Right lobe of liver (tissue), 6 donors: Measurements from ENCODE around the gene COL2A1. TPM values are rescaled to one million over a fixed set of nuclear protein-coding genes. Genes with fewer than 3 reads are reported as not detected.

Experiments used
- ATAC-seq, 4 donors: fragments of 200-7000 bp; cut with Tn5 transposase; one replicate each; pipeline ENCODE4 v1.9.1; 2020; ENCODE audit warnings: mild to moderate bottlenecking in 4 of 4, moderate library complexity in 4 of 4
- DNase-seq, 3 donors: peaks; one replicate each; pipeline ENCODE4 v3.0.0-alpha.2; 2020
- H3K27ac ChIP-seq, 3 donors: fragments of 200-600 bp; one replicate each; pipeline ENCODE4 v1.8.0; 2022
- H3K27me3 ChIP-seq, 2 donors: fragments of 200-600 bp; one replicate each; pipeline ENCODE4 v1.8.0; 2022
- H3K36me3 ChIP-seq, 4 donors: fragments of 200-600 bp; sonication (generic) in 1 of 4; one replicate each; pipeline versions ENCODE4 v1.5.1 to v1.8.0; 2017 to 2022; ENCODE audit warnings: control low read depth in 1 of 4
- H3K4me1 ChIP-seq, 4 donors: fragments of 200-600 bp; sonication (generic) in 1 of 4; one replicate each; pipeline versions ENCODE4 v1.5.1 to v1.8.0; 2017 to 2022; ENCODE audit warnings: control low read depth in 1 of 4
- H3K4me3 ChIP-seq, 3 donors: fragments of 200-600 bp; one replicate each; pipeline ENCODE4 v1.8.0; 2022
- H3K9me3 ChIP-seq, 4 donors: fragments of 200-600 bp; sonication (generic) in 1 of 4; one replicate each; pipeline versions ENCODE4 v1.5.1 to v1.8.0; 2017 to 2022; ENCODE audit warnings: control low read depth in 1 of 4
- POLR2A ChIP-seq: fragments of 450-650 bp; IDR thresholded peaks from one replicate; pipeline ENCODE4 v1.6.1; 2017; ENCODE audit warnings: antibody characterized with exemption, mild to moderate bottlenecking
- WGBS: methylation state at CpG from one replicate; pipeline ENCODE4 v1.1.6; 2018; ENCODE audit warnings: low coverage, low lambda C conversion rate; ENCODE audit not compliant: insufficient coverage; ENCODE audit errors: missing lambda C conversion rate; 5-methylcytosine and 5-hydroxymethylcytosine counted together
- intact Hi-C, 2 donors: fragments of 100-400 bp; cut with DNase I; formaldehyde crosslinking; loops; one replicate each; pipeline versions ENCODE4 v1.11.2 to v1.14.1; 2022
- total RNA-seq, 6 experiments: library from RNA; depleted of rRNA in 2 of 6; stranded (reverse); fragments of >200 nt in 2 of 6; fragmentation: NEBNext Ultra II Directional in 3 of 6; extraction: Animal tissue kit (Norgen Biotek cat#: 25700) in 3 of 6; gene quantifications; one replicate each; pipeline versions ENCODE4 v1.1.0 to v1.2.4, GENCODE V29; 2016 to 2023
- TF ChIP-seq, protein P1 (sequence below), 4 donors: fragments of 200-600 bp in 3 of 4; fragments of 450-650 bp in 1 of 4; IDR thresholded peaks; one replicate each; pipeline versions ENCODE4 v1.5.1 to v1.8.0; 2016 to 2022; ENCODE audit warnings: antibody characterized with exemption in 4 of 4, mild to moderate bottlenecking in 2 of 4
- donor health status: DM: no; HTN: yes; CAD: no.
- donor health status: DM: no; HTN: no; CAD: no.
- donor health status: DM: no; HTN: no; CAD: no.
- donor health status: DM: no; HTN: yes; CAD: no.
- donor health status: DM: no; HTN: yes; CAD: no.

Gene COL2A1
- total RNA-seq, 6 experiments from 2014 or later, result not detected

DNA sequence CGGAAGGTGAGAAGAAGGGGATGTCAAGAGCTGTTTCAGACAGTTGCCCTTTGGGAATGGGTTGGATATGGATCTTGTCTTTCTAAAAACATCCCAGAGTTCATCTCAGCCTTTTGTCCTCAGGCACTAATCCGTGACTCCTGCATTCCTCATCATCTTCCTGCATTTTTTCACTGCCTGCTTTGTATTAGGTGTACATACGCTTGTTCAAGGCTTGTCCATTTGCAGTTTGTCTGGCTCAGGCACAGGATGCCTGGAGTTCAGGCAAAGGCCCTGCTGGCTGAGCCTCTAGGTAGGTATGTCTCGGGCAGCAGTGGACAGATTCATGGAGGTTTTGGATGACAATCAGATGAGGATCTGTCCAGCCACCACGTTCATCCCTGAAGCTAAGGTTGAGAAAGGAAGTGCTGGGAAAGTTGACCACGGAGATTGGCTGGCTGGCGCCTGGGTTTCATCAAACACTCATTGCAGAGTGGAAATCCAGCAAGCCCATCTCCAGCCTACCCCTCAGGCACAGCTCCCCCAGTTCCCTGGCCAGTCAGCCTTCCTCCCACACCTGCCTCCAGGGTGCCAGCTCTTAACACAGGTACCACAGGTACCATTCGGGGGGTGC, 53.3 kb downstream of the COL2A1 start:
- H3K4me3 ChIP-seq, result no peak overlapping the region
- no peaks in the 10 kb centered on the region for H3K27me3 ChIP-seq
- H3K4me1 ChIP-seq, result peaks cover 0 to 18% (median 5%) of the 10 kb centered on the region in 4 donors
- 75% methylated on average over 5 of the region's 8 CpGs for WGBS
- H3K36me3 ChIP-seq, result no peaks in the 10 kb centered on the region
- DNase-seq (no peak), ATAC-seq (no peak)
- intact Hi-C loops, result no loop called here
- H3K9me3 ChIP-seq, result no peaks in the 10 kb centered on the region
- no peak overlapping the region for H3K27ac ChIP-seq
- TF ChIP-seq, protein P1, sequence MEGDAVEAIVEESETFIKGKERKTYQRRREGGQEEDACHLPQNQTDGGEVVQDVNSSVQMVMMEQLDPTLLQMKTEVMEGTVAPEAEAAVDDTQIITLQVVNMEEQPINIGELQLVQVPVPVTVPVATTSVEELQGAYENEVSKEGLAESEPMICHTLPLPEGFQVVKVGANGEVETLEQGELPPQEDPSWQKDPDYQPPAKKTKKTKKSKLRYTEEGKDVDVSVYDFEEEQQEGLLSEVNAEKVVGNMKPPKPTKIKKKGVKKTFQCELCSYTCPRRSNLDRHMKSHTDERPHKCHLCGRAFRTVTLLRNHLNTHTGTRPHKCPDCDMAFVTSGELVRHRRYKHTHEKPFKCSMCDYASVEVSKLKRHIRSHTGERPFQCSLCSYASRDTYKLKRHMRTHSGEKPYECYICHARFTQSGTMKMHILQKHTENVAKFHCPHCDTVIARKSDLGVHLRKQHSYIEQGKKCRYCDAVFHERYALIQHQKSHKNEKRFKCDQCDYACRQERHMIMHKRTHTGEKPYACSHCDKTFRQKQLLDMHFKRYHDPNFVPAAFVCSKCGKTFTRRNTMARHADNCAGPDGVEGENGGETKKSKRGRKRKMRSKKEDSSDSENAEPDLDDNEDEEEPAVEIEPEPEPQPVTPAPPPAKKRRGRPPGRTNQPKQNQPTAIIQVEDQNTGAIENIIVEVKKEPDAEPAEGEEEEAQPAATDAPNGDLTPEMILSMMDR (IDR thresholded peaks at IDR 0.05), result no peak
- TF ChIP-seq POLR2A, result no peak

DNA sequence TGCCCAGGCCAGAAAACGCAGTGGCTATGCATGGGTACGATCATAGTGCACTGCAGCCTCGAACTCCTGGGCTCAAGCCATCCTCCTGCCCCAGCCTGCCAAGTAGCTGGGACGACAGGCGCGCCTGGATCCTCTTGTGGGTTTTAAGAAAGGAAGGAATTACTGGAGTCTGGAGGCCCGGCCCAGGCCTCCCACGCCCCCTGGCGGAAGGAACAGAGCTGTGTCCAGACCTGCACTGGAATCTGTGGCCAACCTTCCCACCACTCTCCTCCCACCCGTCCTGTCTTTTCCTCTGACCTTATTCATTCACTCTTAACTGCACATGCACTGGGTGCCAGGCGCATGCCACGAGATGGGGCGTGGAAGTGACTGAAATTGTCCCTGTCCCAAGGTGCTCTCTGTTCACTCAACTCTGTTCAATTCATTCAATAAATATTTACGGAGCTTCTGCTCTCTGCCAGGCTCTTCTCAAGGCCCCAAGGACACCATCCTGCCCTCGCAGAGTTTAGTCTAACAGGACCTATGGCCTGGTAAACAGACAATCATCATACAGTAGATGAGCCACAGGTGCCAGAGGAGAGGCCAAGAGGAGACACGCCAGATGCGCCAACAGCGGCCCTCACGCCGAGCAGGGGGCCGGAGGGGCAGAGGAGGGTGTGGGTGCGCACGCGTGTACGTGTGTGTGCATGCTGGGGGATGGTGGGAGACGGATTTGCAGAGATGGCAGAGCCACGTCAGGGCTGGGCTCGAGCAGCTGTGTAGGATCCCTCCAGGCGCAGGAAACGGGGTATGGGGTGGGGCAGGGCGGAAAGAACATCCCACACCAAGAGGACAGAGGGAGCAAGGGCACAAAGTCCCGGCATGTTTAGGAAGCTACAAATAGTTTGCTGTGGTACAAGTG, 54.6 kb downstream of the COL2A1 start:
- ATAC-seq (peak; percentile 90 to 93 (median 90)), DNase-seq (peak; percentile 73 to 88 (median 74))
- Histone ChIP-seq H3K27ac (no peak overlapping the region), H3K4me1 (peaks cover 0 to 18% (median 5%) of the 10 kb centered on the region in 4 donors), H3K4me3 (no peak overlapping the region), H3K36me3 (no peaks in the 10 kb centered on the region), H3K27me3 (no peaks in the 10 kb centered on the region), H3K9me3 (no peaks in the 10 kb centered on the region)
- 16% methylated on average over 22 of the region's 32 CpGs for WGBS
- no peak for TF ChIP-seq POLR2A
- TF ChIP-seq, protein P1 (IDR thresholded peaks at IDR 0.05), result peak; percentile 69 to 88 (median 82)
- intact Hi-C loops, result no loop called here

DNA sequence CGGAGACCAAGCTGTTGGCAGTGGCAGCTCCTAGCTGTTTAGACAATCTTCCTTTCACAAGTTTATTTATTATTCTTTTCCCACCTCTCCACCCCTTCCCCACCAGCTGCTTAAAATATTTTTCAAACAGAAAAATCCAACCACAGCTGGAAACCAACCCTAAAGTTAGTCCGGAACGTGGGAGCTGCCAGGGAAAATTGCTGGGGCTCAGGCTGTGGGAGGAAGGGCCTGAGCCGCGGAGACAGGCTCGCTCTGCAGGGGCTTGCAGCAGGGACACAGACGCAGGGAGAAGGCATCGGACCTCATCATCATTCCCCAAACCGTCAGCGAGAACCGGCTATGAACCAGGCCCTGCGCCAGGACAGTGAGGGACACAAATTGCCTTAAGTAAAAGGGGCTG, 56.9 kb downstream of the COL2A1 start:
- ATAC-seq (no peak), DNase-seq (no peak)
- H3K4me1 ChIP-seq, result peaks cover 0 to 10% (median 4%) of the 10 kb centered on the region in 4 donors
- no peak for TF ChIP-seq POLR2A
- TF ChIP-seq, protein P1 (IDR thresholded peaks at IDR 0.05), result no peak
- H3K36me3 ChIP-seq, result no peaks in the 10 kb centered on the region
- intact Hi-C loops, result no loop called here
- no peak overlapping the region for H3K27ac ChIP-seq
- no peak overlapping the region for H3K4me3 ChIP-seq
- 95% methylated on average over 12 of the region's 12 CpGs for WGBS
- no peaks in the 10 kb centered on the region for H3K9me3 ChIP-seq
- no peaks in the 10 kb centered on the region for H3K27me3 ChIP-seq

DNA sequence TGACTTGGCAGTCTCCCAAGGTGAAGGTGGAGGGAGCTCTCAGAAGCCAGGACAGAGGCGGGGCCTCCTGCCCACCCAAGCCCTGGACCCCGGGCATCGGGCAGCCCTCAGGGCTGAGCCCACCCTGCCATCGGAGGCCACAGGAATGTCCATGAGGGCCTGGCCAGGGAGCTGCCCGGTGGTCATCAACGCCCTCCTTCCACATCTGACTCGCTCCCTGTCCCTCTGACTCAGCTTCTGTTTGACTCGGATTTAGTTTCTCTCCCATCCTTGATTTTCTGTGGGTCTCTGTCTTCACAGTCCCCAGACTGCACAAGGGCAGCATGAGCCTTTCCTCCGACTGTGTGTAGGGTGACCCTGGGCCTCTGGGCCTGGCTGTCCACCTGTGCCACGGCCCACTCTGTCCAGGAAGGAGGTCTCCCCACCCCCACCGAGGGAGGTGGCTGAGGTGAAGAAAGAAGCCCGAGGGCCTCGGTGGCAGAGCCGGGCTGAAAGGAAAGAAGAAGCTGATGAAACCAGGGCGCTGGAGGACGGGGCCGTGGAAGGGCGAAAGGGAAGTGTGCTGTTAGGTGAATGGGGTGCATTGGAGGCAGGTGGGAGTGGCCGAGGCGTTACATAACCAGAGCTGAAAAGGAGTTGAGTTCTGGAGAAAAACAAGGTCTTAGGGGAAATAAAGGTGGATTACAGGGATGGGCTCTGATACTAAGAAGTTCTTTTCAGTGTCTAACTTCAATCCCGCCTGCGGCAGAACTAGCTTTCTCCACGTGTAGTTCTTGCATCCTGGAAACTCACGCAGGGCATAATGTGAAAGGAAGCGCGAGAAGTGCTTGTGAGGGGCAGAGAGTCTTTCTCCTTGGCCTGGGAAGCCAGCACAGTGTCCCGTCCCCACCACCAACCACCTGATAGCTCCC, 57.6 kb downstream of the COL2A1 start:
- DNase-seq (no peak), ATAC-seq (no peak)
- no peak overlapping the region for H3K4me3 ChIP-seq
- TF ChIP-seq POLR2A, result no peak
- TF ChIP-seq, protein P1 (IDR thresholded peaks at IDR 0.05), result no peak
- H3K27ac ChIP-seq, result no peak overlapping the region
- H3K36me3 ChIP-seq, result no peaks in the 10 kb centered on the region
- intact Hi-C loops, result no loop called here
- no peaks in the 10 kb centered on the region for H3K9me3 ChIP-seq
- peaks cover 0 to 10% (median 4%) of the 10 kb centered on the region in 4 donors for H3K4me1 ChIP-seq
- no peaks in the 10 kb centered on the region for H3K27me3 ChIP-seq
- WGBS, result 81% methylated on average over 18 of the region's 27 CpGs
